Measurements from ENCODE around the gene SLC23A2. TPM values are rescaled to one million over a fixed set of nuclear protein-coding genes. Genes with fewer than 3 reads are reported as not detected.

The SLC23A2 gene
- total RNA-seq, 1 experiment from 2014 or later: 16.3 TPM

DNA sequence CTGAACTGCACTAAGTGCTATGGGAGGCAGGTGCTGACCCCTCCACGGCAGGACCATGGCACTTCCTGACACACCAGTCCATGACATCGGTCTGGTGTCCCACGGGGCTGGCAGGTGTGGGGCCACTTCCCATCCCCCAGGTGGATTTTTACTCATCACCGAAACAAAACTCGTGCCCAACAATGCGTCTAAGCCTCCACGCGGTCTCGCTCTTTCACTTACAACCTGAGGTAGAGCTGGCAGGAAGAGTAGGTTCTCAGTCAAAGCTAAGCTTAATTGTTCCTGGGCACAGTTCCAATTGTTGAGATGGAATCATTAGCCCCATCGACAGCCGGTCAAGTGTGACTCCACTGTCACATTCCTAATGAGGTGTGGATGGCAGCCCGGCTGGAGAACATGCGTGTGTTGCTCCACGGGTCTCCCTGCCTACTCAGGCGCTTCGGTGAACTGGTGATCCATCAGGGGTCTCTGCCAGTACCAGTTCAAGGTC lies 125.7 kb downstream of the SLC23A2 start:
- Histone ChIP-seq H3K4me2 (ENCODE audit: low read length) (no peak overlapping the region), H3K4me1 (ENCODE audit: control insufficient read depth in 1 of 2, insufficient read depth in 2 of 2, low read length in 2 of 2) (no peaks in the 10 kb centered on the region), H4K20me1 (ENCODE audit: insufficient read depth) (no peaks in the 10 kb centered on the region), H2AFZ (ENCODE audit: low read depth, low read length, poor library complexity, severe bottlenecking) (no peak overlapping the region), H3K9ac (ENCODE audit: low read length) (no peak overlapping the region), H3K27ac (ENCODE audit: low read depth, low read length) (no peak overlapping the region), H3K9me2 (ENCODE audit: insufficient read depth) (no peaks in the 10 kb centered on the region), H3K4me3 (replicated peaks in 1 of 2; ENCODE audit: low read depth in 1 of 2, low read length in 2 of 2) (no peak overlapping the region), H3K9me3 (ENCODE audit: control insufficient read depth in 1 of 2, insufficient read depth in 1 of 2, low read depth in 1 of 2, low read length in 2 of 2) (no peaks in the 10 kb centered on the region), H3K79me2 (ENCODE audit: insufficient read depth, low read length) (no peaks in the 10 kb centered on the region), H3K27me3 (ENCODE audit: insufficient read depth, low read length) (no peaks in the 10 kb centered on the region), H3K36me3 (ENCODE audit: control insufficient read depth in 1 of 2, insufficient read depth in 2 of 2, low read length in 2 of 2) (peaks cover 2 to 9% of the 10 kb centered on the region in 2 experiments; a peak in 3 of 4 replicates)
- TF ChIP-seq EGR1 (IDR thresholded peaks at IDR 0.05; ENCODE audit: low read depth) (no peak), EZH2 (IDR thresholded peaks at IDR 0.05) (no peak)
- BruUV-seq (replicated peaks): no TSS peak
- ChIA-PET RAD21 (ENCODE audit: low non-redundant PET in 1 of 2, low total read pairs in 2 of 2, uncharacterized antibody in 2 of 2, unreplicated experiment in 2 of 2) (no interaction called here), POLR2A (no interaction called here), CTCF (no interaction called here)
- no peak for ATAC-seq
- DNase-seq (ENCODE audit: low read depth, low spot score): no peak
- intact Hi-C loops (cut with micrococcal nuclease): no loop called here

DNA sequence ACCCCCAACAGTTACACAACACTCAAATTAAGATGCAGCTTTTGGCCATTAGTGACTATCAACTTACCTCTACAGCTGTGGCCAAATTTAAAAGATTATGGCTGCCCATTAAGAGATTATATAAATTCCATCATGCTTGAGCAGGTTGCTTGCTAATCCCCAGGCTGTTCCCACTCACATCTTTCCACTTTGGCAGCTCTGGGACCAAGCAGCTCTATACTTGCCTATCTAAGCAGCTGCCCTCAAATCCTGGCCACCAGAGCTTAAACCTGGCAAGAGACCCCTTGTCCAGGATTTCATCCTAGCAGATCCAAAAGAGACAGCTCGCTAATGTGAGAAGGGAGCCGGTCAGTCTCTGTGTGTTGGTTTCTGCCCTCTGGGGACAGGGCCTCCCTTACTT lies 127.9 kb downstream of the SLC23A2 start:
- Histone ChIP-seq H3K9me3 (ENCODE audit: control insufficient read depth in 1 of 2, insufficient read depth in 1 of 2, low read depth in 1 of 2, low read length in 2 of 2) (no peaks in the 10 kb centered on the region), H3K9ac (ENCODE audit: low read length) (no peak overlapping the region), H3K36me3 (ENCODE audit: control insufficient read depth in 1 of 2, insufficient read depth in 2 of 2, low read length in 2 of 2) (peaks cover 2 to 16% of the 10 kb centered on the region in 2 experiments; a peak in 3 of 4 replicates), H3K9me2 (ENCODE audit: insufficient read depth) (no peaks in the 10 kb centered on the region), H3K79me2 (ENCODE audit: insufficient read depth, low read length) (no peaks in the 10 kb centered on the region), H3K27me3 (ENCODE audit: insufficient read depth, low read length) (no peaks in the 10 kb centered on the region), H3K4me3 (replicated peaks in 1 of 2; ENCODE audit: low read depth in 1 of 2, low read length in 2 of 2) (no peak overlapping the region), H2AFZ (ENCODE audit: low read depth, low read length, poor library complexity, severe bottlenecking) (no peak overlapping the region), H3K4me1 (ENCODE audit: control insufficient read depth in 1 of 2, insufficient read depth in 2 of 2, low read length in 2 of 2) (no peaks in the 10 kb centered on the region), H3K4me2 (ENCODE audit: low read length) (no peak overlapping the region), H4K20me1 (ENCODE audit: insufficient read depth) (no peaks in the 10 kb centered on the region), H3K27ac (ENCODE audit: low read depth, low read length) (no peak overlapping the region)
- intact Hi-C loops (cut with micrococcal nuclease): no loop called here
- TF ChIP-seq TCF7L2 (IDR thresholded peaks at IDR 0.05; ENCODE audit: borderline replicate concordance, extremely low read depth, insufficient read depth, insufficient read length) (no peak), ZFX (IDR thresholded peaks at IDR 0.05) (no peak)
- ChIA-PET RAD21 (ENCODE audit: low non-redundant PET in 1 of 2, low total read pairs in 2 of 2, uncharacterized antibody in 2 of 2, unreplicated experiment in 2 of 2) (no interaction called here), POLR2A (no interaction called here), CTCF (no interaction called here)
- ATAC-seq (no peak), DNase-seq (ENCODE audit: low read depth, low spot score) (no peak)
- BruUV-seq (replicated peaks): no TSS peak
